ENCODE data around the gene MNT.

MNT gene

GRCh38 chr17:2385240-2386210, 15.3 kb downstream of the MNT start:
- peak overlapping the region in 8 of 21 experiments; percentile 18 to 57 (median 44) for H3K27ac ChIP-seq
- H3K4me3 ChIP-seq, result no peak overlapping the region

- Histone ChIP-seq H3K4me3 (no peak overlapping the region), H3K27ac (peak overlapping the region in 6 of 21 experiments; percentile 18 to 57 (median 48))
Observed at GRCh38 chr17:2384439-2385127, 16.3 kb downstream of the MNT start.

- no peak overlapping the region for H3K4me3 ChIP-seq
- H3K27ac ChIP-seq, result peak overlapping the region in 8 of 21 experiments; percentile 5 to 71 (median 30)
Observed at GRCh38 chr17:2383628-2384167, 17.2 kb downstream of the MNT start.

GRCh38 chr17:2380950-2381649, 19.8 kb downstream of the MNT start:
- Histone ChIP-seq H3K4me3 (no peak overlapping the region), H3K27ac (peak overlapping the region in 4 of 21 experiments; percentile 12 to 19 (median 16))

GRCh38 chr17:2380226-2380922, 20.5 kb downstream of the MNT start:
- Histone ChIP-seq H3K4me3 (no peak overlapping the region), H3K27ac (peak overlapping the region in 7 of 21 experiments; percentile 1 to 38 (median 19))

- Histone ChIP-seq H3K27ac (peak overlapping the region in 2 of 21 experiments; percentile 1 to 25), H3K4me3 (no peak overlapping the region)
Observed at GRCh38 chr17:2379489-2380225, 21.2 kb downstream of the MNT start.

- H3K4me3 ChIP-seq, result no peak overlapping the region
Observed at GRCh38 chr17:2378905-2379304, 22.0 kb downstream of the MNT start.

GRCh38 chr17:2377659-2378058, 23.2 kb downstream of the MNT start:
- no peak overlapping the region for H3K27ac ChIP-seq

More at GRCh38 chr17:2378905-2379304, 22.0 kb downstream of the MNT start:
- H3K27ac ChIP-seq, result no peak overlapping the region

GRCh38 chr17:2376107-2376506, 24.8 kb downstream of the MNT start:
- Histone ChIP-seq H3K4me3 (no peak overlapping the region), H3K27ac (peak overlapping the region in 1 of 21 experiments; percentile 56)

More at GRCh38 chr17:2377659-2378058, 23.2 kb downstream of the MNT start:
- H3K4me3 ChIP-seq, result no peak overlapping the region

- peak overlapping the region in 4 of 21 experiments; percentile 11 to 30 (median 17) for H3K27ac ChIP-seq
- H3K4me3 ChIP-seq, result no peak overlapping the region
Observed at GRCh38 chr17:2375406-2375805, 25.5 kb downstream of the MNT start.

- Histone ChIP-seq H3K27ac (peak overlapping the region in 4 of 21 experiments; percentile 11 to 30 (median 17)), H3K4me3 (no peak overlapping the region)
Observed at GRCh38 chr17:2374549-2375285, 26.1 kb downstream of the MNT start.

- no peak overlapping the region for H3K27ac ChIP-seq
- H3K4me3 ChIP-seq, result no peak overlapping the region
Observed at GRCh38 chr17:2373179-2373578, 27.7 kb downstream of the MNT start.

GRCh38 chr17:2372681-2373080, 28.2 kb downstream of the MNT start:
- no peak overlapping the region for H3K27ac ChIP-seq
- H3K4me3 ChIP-seq, result no peak overlapping the region

- no peak overlapping the region for H3K4me3 ChIP-seq
- no peak overlapping the region for H3K27ac ChIP-seq
Observed at GRCh38 chr17:2372180-2372579, 28.7 kb downstream of the MNT start.

- Histone ChIP-seq H3K4me3 (no peak overlapping the region), H3K27ac (no peak overlapping the region)
Observed at GRCh38 chr17:2371183-2372130, 29.4 kb downstream of the MNT start.

GRCh38 chr17:2370211-2370589, 30.7 kb downstream of the MNT start:
- H3K27ac ChIP-seq, result peak overlapping the region in 6 of 21 experiments; percentile 11 to 43 (median 32)
- H3K4me3 ChIP-seq, result no peak overlapping the region
